ENCODE results near the gene SNRNP25.
"Not testable (repeated sequence)": the region's sequence is repeated elsewhere in the genome, so short reads cannot be mapped to it uniquely, and the experiment has no call there.

The SNRNP25 gene

GRCh38 chr16:30627-31026, 23.0 kb upstream of the SNRNP25 start:
- not testable (repeated sequence) for H3K4me1 ChIP-seq (ENCODE audit: low read depth, poor library complexity, severe bottlenecking); H3K4me2 ChIP-seq; H2AFZ ChIP-seq (ENCODE audit: low read depth); H3K79me2 ChIP-seq (ENCODE audit: insufficient read depth, low read depth); H3K27ac ChIP-seq; H3K9ac ChIP-seq; H3K4me3 ChIP-seq (IDR thresholded peaks at IDR 0.05; ENCODE audit: insufficient read depth, low read depth, low read length); H3K36me3 ChIP-seq (ENCODE audit: insufficient read depth); H3K27me3 ChIP-seq (ENCODE audit: insufficient read depth, low read depth); H4K20me1 ChIP-seq (ENCODE audit: insufficient read depth)

GRCh38 chr16:33154-33876, 20.3 kb upstream of the SNRNP25 start:
- H3K9ac ChIP-seq; H2AFZ ChIP-seq (ENCODE audit: low read depth); H3K27me3 ChIP-seq (ENCODE audit: insufficient read depth, low read depth); H3K36me3 ChIP-seq (ENCODE audit: insufficient read depth); H3K79me2 ChIP-seq (ENCODE audit: insufficient read depth, low read depth); H3K27ac ChIP-seq; H4K20me1 ChIP-seq (ENCODE audit: insufficient read depth); H3K4me2 ChIP-seq; H3K4me1 ChIP-seq (ENCODE audit: low read depth, poor library complexity, severe bottlenecking); H3K4me3 ChIP-seq (IDR thresholded peaks at IDR 0.05; ENCODE audit: insufficient read depth, low read depth, low read length): not testable (repeated sequence)

GRCh38 chr16:33877-34647, 19.6 kb upstream of the SNRNP25 start:
- H3K9ac ChIP-seq: no peak overlapping the region
- no peak overlapping the region for H3K4me3 ChIP-seq (IDR thresholded peaks at IDR 0.05; ENCODE audit: insufficient read depth, low read depth, low read length)
- H3K79me2 ChIP-seq (ENCODE audit: insufficient read depth, low read depth): no peaks in the 10 kb centered on the region
- TF ChIP-seq CTCF (conservative IDR thresholded peaks at IDR 0.05; ENCODE audit: low read depth, low read length): no peak
- peaks cover 12% of the 10 kb centered on the region for H3K4me1 ChIP-seq (ENCODE audit: low read depth, poor library complexity, severe bottlenecking)
- no peaks in the 10 kb centered on the region for H3K36me3 ChIP-seq (ENCODE audit: insufficient read depth)
- no peaks in the 10 kb centered on the region for H4K20me1 ChIP-seq (ENCODE audit: insufficient read depth)
- no peak overlapping the region for H3K4me2 ChIP-seq
- no peak overlapping the region for H2AFZ ChIP-seq (ENCODE audit: low read depth)
- no peaks in the 10 kb centered on the region for H3K27me3 ChIP-seq (ENCODE audit: insufficient read depth, low read depth)
- no peak overlapping the region for H3K27ac ChIP-seq

- H3K4me3 ChIP-seq (IDR thresholded peaks at IDR 0.05; ENCODE audit: insufficient read depth, low read depth, low read length): no peak overlapping the region
- peaks cover 18% of the 10 kb centered on the region for H3K4me1 ChIP-seq (ENCODE audit: low read depth, poor library complexity, severe bottlenecking)
- no peaks in the 10 kb centered on the region for H3K36me3 ChIP-seq (ENCODE audit: insufficient read depth)
- H3K27ac ChIP-seq: no peak overlapping the region
- H3K79me2 ChIP-seq (ENCODE audit: insufficient read depth, low read depth): no peaks in the 10 kb centered on the region
- no peak overlapping the region for H3K4me2 ChIP-seq
- H3K9ac ChIP-seq: no peak overlapping the region
- H4K20me1 ChIP-seq (ENCODE audit: insufficient read depth): no peaks in the 10 kb centered on the region
- no peak for TF ChIP-seq CTCF (conservative IDR thresholded peaks at IDR 0.05; ENCODE audit: low read depth, low read length)
- H3K27me3 ChIP-seq (ENCODE audit: insufficient read depth, low read depth): no peaks in the 10 kb centered on the region
- H2AFZ ChIP-seq (ENCODE audit: low read depth): no peak overlapping the region
Observed at GRCh38 chr16:34648-34987, 19.0 kb upstream of the SNRNP25 start.

- H3K9ac ChIP-seq: no peak overlapping the region
- no peaks in the 10 kb centered on the region for H3K79me2 ChIP-seq (ENCODE audit: insufficient read depth, low read depth)
- no peak overlapping the region for H3K27ac ChIP-seq
- H3K4me2 ChIP-seq: no peak overlapping the region
- no peak overlapping the region for H2AFZ ChIP-seq (ENCODE audit: low read depth)
- H3K4me1 ChIP-seq (ENCODE audit: low read depth, poor library complexity, severe bottlenecking): peaks cover 23% of the 10 kb centered on the region
- no peaks in the 10 kb centered on the region for H4K20me1 ChIP-seq (ENCODE audit: insufficient read depth)
- H3K4me3 ChIP-seq (IDR thresholded peaks at IDR 0.05; ENCODE audit: insufficient read depth, low read depth, low read length): no peak overlapping the region
- H3K27me3 ChIP-seq (ENCODE audit: insufficient read depth, low read depth): no peaks in the 10 kb centered on the region
- TF ChIP-seq CTCF (conservative IDR thresholded peaks at IDR 0.05; ENCODE audit: low read depth, low read length): no peak
- no peaks in the 10 kb centered on the region for H3K36me3 ChIP-seq (ENCODE audit: insufficient read depth)
Observed at GRCh38 chr16:35011-35677, 18.5 kb upstream of the SNRNP25 start.
